GM23248 (cell line): Measurements from ENCODE around the gene MRPS26.

Experiments used
- EZH2 ChIP-seq: fragments of 200-600 bp; sonication (generic); IDR thresholded peaks from 2 replicates; pipeline ENCODE4 v1.6.1; 2018; ENCODE audit warnings: antibody characterized with exemption, mild to moderate bottlenecking; ENCODE audit not compliant: insufficient read depth, poor library complexity, severe bottlenecking
- EZH2phosphoT487 ChIP-seq: fragments of 200-600 bp; sonication (generic); IDR thresholded peaks from 2 replicates; pipeline ENCODE4 v1.6.1; 2018; ENCODE audit warnings: antibody characterized with exemption, moderate library complexity, mild to moderate bottlenecking, low read depth; ENCODE audit not compliant: insufficient read depth

DNA sequence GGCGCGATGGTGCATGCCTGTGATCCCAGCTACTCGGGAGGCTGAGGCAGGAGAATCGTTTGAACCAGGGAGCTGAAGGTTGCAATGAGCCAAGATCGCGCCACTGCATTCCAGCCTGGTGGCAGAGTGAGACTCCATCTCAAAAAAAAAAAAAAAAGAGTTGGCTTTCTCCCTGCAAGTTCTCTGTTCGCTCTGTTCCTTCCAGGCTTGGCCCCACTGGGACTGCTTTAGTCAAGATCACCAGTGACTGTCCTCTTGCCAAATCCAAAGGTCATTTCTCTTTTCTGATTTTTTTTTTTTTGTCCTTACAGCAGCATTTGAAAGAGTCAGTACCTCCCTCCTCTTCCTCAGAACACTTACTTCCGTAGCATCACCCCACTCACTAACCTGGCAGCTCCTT lies 13.2 kb upstream of the MRPS26 start:
- TF ChIP-seq EZH2phosphoT487 (no peak), EZH2 (no peak)
